H1 (cell line): Measurements from ENCODE around the gene RPAP3. TPM values are rescaled to one million over a fixed set of nuclear protein-coding genes. Genes with fewer than 3 reads are reported as not detected.

Experiments
- CHD7 ChIP-seq: fragments of 300-600 bp; sonication (generic); IDR thresholded peaks from 2 replicates; pipeline ENCODE4 v1.7.1; 2012; ENCODE audit warnings: low read length, moderate library complexity, mild to moderate bottlenecking, inconsistent platforms; ENCODE audit not compliant: insufficient replicate concordance
- polyA plus RNA-seq, 7 experiments: library from polyadenylated mRNA; depleted of rRNA in 3 of 7; stranded (reverse) in 5 of 7; unstranded in 2 of 7; fragments of >200 nt in 5 of 7; fragments of 200-250 nt in 2 of 7; gene quantifications; 1 replicate in 5 of 7; 2 replicates in 1 of 7; 4 replicates in 1 of 7; pipeline versions ENCODE4 v1.2.1 to v1.2.3, GENCODE V29; 2011 to 2013; ENCODE audit warnings: missing spikeins in 2 of 7, mixed read lengths in 2 of 7
- total RNA-seq: library from RNA; stranded (reverse); fragmentation: NEBNext Ultra II Directional; extraction: Animal tissue kit (Norgen Biotek cat#: 25700); gene quantifications from 2 replicates; pipeline ENCODE4 v1.2.1, GENCODE V29; 2021

RPAP3 gene
- total and polyA plus RNA-seq, 2 of the 8 experiments (the other 6 are each of a cell fraction or from before 2014, with no cell fraction given) = 6.4 to 60.5 TPM

GRCh38 chr12:47753021-47754001 is 47.5 kb upstream of the RPAP3 start (continued):
- TF ChIP-seq CHD7 = no peak
